GM18868 (cell line): ENCODE results near the gene HS2ST1.
"Not testable (repeated sequence)": the region's sequence is repeated elsewhere in the genome, so short reads cannot be mapped to it uniquely, and the experiment has no call there.

Source experiments
- ATAC-seq: cut with Tn5 transposase; IDR thresholded peaks from one replicate; pipeline ENCODE4 v1.9.1; 2021; ENCODE audit warnings: mild to moderate bottlenecking, moderate library complexity; ENCODE audit not compliant: unreplicated experiment

The HS2ST1 gene

DNA sequence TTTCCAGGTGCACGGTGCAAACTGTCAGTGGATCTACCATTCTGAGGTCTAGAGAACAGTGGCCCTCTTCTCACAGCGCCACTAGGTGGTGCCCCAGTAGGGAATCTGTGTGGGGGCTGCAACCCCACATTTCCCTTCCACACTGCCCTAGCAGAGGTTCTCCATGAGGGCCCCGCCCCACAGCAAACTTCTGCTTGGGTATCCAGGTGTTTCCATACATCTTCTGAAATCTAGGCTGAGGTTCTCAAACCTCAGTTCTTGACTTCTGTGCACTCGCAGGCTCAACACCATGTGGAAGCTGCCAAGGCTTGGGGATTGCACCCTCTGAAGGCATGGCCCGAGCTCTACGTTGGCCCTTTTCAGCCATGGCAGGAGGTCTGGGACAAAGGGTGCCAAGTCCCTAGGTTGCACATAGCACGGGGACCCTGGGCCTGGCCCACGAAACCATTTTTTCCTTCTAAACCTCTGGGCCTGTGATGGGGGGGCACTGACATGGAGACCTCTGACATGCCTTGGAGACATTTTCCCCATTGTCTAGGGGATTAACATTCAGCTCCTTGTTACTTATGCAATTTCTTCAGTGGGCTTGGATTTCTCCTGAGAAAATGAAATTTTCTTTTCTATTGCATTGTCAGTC lies 10.0 kb downstream of the HS2ST1 start:
- no peak for ATAC-seq

DNA sequence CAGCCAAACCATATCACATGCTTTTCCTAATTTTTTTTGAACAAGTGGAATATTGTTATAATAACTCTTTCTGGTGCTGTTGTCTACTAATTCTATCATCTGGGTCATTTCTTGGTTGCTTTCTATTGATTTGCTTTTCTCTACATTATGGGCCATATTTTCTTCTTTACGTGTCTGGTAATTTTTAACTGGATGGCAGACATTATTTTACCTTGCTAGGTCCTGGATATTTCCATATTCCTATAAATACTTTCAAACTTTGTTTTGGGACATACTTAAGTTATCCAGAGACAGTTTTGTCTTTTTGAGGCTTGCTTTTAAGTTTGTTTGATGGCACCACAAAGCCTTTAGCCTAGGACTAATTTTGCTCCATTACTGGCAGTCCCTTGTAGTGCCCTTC lies 11.3 kb downstream of the HS2ST1 start:
- ATAC-seq, result no peak

DNA sequence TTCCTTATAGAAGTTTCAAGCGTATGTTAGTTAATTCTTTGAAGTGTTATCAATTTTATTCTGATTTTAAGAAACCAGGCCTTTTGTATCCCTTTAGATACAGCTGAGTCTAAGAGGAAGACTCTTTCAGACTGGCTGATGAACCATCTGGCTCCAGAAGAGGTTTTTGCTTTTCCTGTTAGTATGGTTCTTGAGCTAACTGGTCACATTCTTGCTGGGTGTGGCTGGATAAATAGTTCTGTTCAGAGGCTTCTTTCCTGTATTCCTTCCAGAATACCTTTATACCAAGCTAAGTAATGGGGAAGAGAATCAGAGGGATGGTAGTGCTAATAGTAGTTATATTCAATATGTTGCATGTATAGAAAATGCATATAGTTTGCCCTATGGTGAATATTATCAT lies 12.4 kb downstream of the HS2ST1 start:
- ATAC-seq, result no peak

DNA sequence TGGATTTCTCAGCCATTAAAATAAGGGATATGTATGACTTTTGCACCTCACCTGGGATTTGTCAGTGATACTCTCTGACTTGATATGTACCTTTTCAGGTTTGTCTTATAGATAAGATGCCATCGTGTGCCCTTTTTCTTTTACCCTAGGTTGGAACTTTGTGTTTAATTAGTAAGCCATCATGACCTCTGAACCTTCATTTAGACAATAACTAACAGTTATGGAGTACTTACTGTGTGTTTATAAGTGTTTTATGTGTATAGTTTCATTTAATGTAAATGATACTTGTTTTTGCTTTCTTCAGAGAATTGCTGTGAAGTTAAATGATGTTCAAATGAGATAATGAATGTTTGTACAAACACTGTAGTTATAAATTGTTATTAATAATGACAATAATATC lies 14.4 kb downstream of the HS2ST1 start:
- ATAC-seq, result no peak

DNA sequence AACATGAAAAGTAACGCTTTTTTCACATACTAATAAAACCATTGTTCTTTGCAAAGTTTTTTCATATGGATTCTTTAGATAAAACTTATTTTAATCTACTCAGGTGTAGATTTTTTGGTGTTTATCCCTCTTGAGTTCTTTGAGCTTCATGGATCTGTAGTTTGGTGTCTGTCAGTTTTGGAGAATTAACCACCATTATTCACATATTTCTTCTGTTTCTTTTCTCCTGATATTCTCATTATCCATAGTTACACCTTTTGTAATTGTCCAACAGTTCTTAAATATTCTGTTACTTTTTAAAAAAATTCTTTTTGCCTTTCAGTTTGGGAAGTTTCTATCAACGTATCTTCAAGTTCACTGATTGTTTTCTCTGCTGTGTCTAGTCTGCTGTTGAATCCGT lies 18.6 kb downstream of the HS2ST1 start:
- ATAC-seq, result no peak

DNA sequence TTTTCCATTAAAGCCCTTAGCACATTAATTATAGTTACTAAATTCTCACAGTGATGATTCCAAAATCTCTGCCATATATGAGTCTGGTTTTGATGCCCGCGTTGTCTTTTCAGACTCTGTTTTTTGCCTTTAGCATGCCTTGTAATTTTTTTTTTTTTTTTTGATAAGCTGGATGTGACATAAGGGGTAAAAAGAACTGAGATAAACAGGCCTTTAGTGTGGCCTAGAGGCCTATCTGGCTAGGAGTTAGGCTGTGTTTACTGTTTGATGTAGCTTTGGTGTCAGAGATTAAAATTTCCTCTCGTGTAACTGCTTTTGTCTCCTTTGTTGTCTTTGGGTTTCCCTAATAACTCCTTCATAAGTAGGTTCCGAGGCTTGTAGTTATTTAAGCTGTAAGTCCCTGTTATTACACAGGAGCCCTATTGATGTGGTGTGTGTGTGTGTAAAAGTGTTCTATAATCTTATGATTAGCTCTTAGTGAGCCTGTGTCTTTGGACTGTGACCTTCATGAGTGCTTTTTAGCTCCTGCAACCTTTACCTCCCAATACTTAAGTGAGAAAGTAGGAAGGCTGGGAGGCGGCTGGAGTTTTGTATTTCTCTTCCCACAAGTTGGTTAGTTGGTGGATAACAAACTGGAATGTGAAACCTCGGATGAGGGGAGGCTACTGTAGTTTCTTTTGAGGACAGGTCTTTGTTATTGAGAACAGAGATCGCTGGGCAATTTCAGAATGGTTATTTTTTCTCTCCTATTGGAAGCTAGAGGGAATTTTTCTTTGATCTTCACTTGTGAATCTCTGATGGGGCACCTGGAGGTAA lies 19.3 kb downstream of the HS2ST1 start:
- no peak for ATAC-seq

DNA sequence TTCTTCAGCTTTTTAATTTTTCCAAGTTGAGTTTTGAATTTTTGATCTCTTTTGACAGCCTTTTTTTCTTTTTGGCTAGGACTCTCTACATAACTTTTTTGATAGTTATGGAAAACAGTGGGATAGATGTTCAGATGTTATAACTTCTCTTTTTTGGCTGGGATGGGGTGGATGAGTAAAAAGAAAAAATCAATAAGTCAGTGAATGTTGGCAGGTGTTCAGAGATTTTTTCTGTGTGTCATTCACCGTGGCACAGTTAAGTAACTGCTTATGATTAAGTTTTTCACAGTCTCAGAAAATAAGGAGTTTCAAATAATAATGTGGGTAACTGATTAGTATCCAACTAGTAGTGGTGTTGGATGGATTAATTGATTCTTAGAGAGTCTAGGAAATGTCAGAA lies 24.0 kb downstream of the HS2ST1 start:
- ATAC-seq, result no peak

DNA sequence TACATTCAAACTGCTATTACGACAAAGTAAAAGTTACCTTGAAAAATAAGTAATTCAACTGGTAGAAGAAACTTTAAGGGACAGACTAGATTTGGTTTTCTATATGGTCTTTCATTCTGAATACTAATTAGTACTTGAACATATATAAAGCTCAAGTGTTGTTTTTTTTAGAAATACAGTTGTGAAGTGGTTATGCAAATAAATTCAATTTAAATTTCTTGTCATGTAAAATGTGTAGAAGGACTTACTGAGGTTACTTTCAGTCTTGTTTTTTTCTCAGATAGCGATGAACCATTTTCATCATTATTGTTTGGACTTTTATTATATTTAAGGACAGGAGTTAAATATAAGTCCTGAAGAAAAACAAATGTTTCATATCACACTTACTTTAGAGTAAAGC lies 24.4 kb downstream of the HS2ST1 start:
- ATAC-seq, result no peak

DNA sequence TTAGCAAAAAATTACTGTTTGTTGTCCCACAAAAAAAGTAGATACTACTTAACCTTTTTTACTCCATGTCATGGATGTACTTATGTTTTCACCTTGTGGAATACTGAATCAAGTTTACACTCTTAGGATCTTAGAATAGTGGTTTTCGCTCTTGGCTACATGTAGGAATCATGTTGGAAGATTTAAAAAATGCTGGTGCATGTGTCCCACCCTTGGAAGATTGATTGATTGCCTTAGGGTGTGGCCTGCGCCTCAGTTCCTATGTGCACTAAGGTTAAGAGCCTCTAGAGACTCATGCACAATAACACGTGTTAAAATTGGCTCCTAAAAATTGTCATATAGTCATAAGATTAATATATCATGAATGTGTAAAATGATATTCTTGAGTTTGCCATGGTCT lies 25.0 kb downstream of the HS2ST1 start:
- ATAC-seq, result no peak

DNA sequence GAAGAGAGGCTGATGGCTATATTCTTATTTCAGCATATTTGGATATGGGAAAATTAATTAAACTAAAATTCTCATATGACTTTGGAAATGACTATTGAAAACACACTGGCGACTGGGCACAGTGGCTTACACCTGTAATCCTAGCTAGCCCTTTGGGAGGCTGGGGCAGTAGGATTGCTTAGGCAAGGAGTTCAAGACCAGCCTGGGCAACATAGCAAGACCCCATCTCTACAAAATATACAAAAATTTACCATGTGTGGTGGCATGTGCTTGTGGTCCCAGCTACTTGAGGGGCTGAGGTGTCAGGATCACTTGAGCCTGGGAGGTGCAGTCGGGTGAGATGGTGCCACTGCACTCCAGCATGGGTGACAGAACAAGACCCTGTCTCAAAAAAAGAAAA lies 26.2 kb downstream of the HS2ST1 start:
- no peak for ATAC-seq

DNA sequence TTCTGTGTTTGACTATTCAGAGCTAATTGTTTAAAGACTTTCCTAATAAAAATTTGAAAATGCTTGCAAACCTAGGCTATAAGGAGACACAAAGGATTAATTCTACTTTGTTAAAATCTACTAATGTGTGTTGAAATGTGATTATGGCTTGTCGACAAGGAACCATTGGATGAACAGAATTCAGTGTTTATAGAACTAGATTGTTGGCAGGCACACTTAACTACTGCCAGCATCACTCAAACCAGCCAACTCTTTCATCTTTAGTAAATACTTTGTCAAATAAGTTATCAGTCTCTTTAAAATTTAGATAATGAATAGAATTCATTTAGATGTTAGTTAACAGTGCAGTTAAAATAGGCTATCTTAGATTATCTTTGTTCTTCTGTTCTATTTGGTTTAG lies 27.6 kb downstream of the HS2ST1 start:
- no peak for ATAC-seq

DNA sequence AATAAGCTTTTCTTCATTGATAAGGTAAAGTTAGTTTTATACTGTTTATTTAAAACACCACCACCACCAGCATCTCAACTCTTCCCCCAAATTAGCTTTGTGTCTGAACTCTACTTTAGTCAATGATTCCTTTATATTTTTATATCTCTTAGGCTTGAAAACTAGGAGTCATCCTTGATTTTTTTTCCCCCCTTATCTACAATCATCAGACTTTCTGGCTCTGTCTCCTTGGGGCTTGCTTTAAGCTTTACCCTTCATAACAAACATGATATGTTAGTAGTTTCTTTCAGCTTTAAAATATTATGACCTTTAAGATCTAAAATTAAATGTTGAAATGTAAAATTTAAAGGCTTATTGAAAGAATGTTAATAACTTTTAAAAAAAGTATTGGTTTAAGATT lies 28.3 kb downstream of the HS2ST1 start:
- no peak for ATAC-seq

DNA sequence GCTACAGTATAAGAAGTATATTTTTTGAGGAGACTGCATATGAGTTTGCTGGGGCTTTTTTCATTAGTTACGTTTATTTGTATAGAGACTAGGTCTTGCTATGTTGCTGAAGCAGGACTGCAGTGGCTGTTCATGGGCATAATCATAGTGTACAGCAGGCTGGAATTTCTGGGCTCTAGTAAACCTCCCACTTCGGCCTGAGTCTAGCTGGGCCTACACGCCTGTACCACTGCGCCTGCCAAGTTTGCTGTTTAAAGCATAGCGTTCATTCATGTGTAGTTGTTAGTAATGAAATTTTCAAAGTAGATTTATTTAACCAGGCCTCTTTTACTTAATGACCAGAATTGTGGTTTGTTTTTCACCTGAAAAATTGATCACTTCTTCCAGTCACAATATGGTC lies 33.8 kb downstream of the HS2ST1 start:
- ATAC-seq, result no peak

DNA sequence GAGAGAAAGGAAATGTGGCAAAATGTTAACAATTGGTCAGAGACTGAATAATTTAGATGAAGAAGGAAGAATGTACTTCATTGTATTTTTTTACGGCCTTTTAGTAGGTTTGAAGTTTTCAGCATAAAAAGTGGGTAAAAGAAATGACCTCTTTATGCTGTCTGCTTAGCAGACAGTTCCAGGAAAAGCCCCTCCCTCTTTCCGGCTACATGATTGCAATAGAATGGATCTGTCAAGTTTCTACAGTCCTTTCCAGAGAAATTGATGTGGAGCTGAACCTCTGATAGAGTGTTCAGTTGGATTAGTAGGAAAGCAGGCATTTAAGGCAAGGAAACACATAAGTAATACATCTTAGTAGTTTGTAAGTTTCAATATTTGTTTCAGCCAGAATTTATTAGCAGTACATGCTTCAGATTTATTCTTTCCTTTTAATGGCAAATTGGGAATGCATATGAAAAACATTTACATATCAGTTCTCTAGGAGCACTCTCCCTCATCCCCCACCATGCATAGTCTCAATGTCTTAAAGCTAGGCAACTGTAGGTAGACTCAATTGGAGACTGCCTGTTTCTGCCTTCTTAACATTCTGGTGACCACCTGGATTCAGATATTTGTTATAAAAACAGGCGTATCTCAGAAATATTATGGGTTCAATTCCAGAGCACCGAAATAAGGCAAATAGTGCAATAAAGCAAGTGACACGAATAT lies 36.4 kb downstream of the HS2ST1 start:
- no peak for ATAC-seq

DNA sequence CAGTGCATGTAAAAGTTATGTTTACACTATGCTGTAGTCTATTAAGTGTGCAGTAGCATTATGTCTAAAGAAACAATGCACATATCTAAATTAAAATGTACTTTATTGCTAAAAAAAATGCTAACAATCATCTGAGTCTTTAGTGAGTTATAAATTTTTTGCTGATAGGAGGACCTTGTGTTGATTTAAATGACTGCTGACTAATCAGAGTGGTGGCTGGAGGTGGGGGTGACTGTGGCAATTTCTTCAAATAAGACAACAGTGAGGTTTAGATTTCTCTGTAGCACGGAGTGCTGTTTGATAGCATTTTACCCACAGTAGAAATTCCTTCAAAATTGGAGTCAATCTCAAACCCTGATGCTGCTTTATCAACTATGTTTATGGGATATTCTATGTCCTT lies 37.0 kb downstream of the HS2ST1 start:
- no peak for ATAC-seq

DNA sequence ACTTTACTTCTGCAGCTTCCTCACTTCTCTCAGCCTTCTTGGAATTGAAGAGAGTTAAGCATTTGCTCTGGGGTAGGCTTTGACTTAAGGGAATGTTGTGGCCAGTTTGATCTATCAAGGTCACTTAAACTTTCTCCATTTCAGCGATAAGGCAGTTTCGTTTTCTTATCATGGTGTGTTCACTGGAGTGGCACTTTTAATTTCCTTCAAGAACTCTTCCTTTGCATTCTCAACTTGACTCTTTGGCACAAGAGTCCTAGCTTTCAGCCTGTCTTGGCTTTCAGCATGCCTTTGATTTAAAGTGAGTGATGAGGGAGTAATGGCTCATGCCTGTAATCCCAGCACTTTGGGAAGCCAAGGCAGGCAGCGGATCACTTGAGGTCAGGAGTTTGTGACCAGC lies 38.7 kb downstream of the HS2ST1 start:
- no peak for ATAC-seq

DNA sequence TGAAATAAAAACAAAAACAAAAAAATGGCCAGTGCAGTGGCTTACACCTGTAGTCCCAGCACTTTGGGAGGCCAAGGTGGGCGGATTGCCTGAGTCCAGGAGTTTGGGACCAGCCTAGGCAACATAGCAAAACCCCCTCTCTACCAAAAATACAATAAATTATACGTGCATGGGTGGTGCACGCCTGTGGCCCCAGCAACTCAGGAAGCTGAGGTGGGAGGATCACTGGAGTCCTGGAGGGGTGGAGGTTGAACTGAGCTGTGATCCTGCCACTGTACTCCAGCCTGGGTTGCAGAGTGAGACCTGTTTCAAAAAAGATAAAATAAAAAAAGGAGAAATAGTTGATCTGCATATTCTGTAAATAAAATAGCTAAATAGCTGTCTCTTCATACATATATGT lies 41.2 kb downstream of the HS2ST1 start:
- ATAC-seq, result no peak

DNA sequence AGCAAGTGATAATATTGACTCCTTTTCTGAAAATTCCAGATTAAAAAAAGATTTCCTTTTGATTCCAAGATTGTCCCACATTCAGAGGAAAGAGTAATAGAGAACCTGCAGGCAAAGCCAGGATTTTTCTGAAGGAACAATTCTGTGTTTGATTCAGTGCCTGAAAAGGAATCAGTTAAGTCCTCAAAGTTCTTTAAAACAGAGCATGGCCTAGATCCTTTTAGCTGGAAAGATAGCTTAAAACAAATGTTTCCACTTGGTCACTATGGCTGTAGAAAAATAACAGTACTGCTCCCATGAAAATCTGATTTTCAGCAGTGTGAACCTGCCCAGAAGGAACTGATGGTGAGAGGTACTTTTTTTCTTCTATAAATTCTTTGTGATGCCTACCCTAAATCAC lies 41.8 kb downstream of the HS2ST1 start:
- no peak for ATAC-seq

DNA sequence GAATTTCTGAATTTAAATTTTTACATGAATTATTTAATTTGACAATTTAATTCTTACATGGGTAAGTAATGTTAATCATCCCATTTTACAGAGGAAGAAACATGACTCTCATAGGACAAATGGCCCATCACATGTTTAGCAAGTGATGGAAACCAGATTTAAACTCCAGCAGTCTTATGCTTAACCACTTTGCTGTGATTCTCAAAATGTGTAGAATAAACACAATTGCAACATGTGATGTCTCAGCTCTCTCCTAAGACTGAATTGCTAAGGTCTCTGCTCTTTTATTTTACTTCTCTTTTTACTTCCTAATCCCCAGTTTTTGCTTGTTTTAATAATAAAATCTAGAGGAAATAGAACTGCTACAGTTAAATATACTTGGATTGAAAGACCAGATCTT lies 42.8 kb downstream of the HS2ST1 start:
- no peak for ATAC-seq

DNA sequence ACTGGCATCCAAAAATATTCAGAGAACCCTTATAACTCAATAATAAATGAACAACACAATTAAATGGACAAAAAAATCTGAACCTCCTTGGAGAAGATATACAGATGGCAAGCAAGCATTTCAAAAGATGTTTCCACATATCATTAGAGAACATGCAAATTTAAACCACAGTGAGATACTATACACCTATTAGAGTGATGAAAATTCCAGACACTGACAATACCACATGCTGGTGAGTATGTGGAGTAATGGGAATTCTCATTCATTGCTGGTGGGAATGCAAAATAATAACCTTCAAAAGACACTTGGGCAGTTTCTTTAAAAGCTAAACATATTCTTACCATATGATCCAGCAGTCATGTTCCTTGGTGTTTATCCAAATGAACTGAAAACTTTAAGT lies 46.1 kb downstream of the HS2ST1 start:
- ATAC-seq, result no peak

DNA sequence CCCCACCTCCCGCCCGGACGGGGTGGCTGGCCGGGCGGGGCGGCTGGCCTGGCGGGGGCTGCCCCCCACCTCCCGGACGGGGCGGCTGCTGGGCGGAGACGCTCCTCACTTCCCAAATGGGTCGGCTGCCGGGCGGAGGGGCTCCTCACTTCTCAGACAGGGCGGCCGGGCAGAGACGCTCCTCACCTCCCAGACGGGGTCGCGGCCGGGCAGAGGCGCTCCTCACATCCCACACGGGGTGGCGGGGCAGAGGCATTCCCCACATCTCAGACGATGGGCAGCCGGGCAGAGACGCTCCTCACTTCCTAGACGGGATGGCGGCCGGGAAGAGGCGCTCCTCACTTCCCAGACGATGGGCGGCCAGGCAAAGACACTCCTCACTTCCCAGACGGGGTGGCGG lies 49.4 kb downstream of the HS2ST1 start:
- not testable (repeated sequence) for ATAC-seq
